Choroid plexus epithelial cell (primary cell): ENCODE results near the gene NRXN2.
"Not testable (repeated sequence)": the region's sequence is repeated elsewhere in the genome, so short reads cannot be mapped to it uniquely, and the experiment has no call there.

Source experiments
- DNase-seq: peaks from one replicate; pipeline ENCODE4 v3.0.0-alpha.2; 2010; ENCODE audit warnings: low read depth
- H3K4me3 ChIP-seq: 2 replicates; pipeline ENCODE4 v1.5.1; 2011; ENCODE audit warnings: low read depth, mild to moderate bottlenecking, control low read depth, low read length, moderate library complexity
- TF ChIP-seq, protein P1 (sequence below): conservative IDR thresholded peaks from 2 replicates; pipeline ENCODE4 v1.5.1; 2011; ENCODE audit warnings: low read depth, mild to moderate bottlenecking, control low read depth, inconsistent platforms, low read length, moderate library complexity

The NRXN2 gene

GRCh38 chr11:64672875-64673274 lies 50.1 kb downstream of the NRXN2 start:
- H3K4me3 ChIP-seq: no peak overlapping the region
- TF ChIP-seq, protein P1, sequence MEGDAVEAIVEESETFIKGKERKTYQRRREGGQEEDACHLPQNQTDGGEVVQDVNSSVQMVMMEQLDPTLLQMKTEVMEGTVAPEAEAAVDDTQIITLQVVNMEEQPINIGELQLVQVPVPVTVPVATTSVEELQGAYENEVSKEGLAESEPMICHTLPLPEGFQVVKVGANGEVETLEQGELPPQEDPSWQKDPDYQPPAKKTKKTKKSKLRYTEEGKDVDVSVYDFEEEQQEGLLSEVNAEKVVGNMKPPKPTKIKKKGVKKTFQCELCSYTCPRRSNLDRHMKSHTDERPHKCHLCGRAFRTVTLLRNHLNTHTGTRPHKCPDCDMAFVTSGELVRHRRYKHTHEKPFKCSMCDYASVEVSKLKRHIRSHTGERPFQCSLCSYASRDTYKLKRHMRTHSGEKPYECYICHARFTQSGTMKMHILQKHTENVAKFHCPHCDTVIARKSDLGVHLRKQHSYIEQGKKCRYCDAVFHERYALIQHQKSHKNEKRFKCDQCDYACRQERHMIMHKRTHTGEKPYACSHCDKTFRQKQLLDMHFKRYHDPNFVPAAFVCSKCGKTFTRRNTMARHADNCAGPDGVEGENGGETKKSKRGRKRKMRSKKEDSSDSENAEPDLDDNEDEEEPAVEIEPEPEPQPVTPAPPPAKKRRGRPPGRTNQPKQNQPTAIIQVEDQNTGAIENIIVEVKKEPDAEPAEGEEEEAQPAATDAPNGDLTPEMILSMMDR: no peak
- no peak for DNase-seq

DNA sequence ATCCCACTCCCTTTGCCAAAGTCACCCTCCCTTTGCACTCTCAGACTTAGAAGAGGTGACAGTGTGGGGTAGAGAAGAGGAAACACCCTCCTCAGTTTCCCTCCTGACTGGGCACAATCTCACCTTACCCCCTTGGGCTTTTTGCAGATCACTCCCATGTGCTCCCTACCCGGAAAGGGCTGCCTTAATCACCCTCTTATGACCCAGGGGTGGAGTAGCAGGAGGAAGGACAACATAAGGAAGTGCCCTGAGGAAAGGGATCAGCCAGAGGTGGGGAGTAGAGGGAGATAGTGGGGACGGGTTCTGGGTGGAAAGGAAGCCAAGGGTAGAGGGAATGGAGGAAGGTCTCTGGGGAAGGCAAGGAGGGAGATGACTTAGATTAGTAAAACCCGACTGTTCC lies 52.0 kb downstream of the NRXN2 start:
- no peak overlapping the region for H3K4me3 ChIP-seq
- TF ChIP-seq, protein P1: no peak
- DNase-seq: no peak

DNA sequence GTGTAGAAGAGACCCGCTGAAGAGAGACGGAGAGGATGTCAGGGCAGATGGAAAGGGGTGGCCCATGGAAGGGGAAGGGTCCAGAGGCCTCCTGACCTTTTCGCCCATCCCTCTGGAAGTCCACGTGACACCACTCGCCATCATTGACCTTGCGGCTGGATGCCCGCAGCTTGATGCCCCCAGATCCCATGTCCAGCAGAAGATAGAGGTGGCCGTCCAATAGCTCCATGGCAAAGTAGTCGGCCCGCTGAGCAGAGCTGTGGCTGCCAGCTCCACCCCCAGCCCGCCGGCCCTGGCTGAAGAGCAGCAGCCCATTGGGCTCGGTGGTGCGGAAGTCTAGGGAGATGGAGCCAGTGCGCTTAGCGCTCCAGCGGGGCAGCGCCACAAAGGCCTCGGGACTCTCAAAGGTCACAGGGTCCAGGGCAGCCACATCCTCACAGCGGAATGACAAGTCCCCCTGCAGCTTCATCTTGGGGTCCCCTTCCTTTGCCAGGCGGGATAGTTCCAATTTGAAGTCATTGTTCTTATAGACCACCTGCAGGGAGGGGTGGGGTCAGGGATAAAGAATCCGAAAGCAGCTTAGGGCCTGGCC lies 55.7 kb downstream of the NRXN2 start:
- DNase-seq: no peak
- TF ChIP-seq, protein P1: no peak
- H3K4me3 ChIP-seq: no peak overlapping the region

DNA sequence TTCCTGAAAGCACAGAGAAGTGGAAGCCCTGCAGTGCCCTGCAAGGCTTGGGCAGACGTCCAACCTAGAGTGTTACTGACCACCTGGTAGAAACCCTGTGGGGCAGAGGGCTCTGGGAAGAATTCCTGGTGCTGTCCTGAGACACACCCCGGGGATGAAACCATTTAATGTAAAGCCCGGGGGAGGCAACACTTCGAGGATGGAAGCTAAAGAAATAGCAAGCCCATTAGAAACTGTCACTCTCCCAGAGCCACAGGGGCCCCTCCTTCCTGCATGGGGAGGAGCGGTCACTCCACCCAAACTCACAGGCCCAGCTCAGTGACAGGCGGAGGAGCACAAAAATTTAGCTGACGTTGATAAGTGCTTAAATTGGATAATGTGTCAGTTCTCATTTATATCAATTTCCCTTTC lies 57.6 kb downstream of the NRXN2 start:
- TF ChIP-seq, protein P1: no peak
- DNase-seq: no peak
- H3K4me3 ChIP-seq: no peak overlapping the region

DNA sequence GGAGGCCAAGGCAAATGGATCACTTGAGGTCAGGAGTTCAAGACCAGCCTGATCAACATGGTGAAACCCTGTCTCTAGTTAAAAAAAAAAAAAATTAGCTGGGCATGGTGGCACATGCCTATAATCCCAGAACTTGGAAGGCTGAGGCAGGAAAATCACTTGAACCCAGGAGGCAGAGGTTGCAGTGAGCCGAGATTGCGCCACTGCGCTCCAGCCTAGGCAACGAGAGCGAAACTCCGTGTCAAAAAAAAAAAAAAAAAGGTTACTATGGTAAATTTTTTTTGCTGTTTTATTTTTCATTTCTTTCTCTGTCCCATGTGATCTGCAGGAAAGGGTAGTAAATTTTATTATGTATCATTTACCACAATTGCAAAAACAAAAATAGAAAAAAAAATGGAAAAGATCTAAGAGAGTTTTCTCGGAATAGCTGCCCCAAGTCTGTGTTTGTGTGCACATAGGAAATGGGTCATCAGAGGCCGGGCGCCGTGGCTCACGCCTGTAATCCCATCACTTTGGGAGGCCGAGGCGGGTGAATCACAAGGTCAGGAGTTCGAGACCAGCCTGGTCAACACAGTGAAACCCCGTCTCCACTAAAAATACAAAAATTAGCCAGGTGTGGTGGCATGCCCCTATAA lies 58.6 kb downstream of the NRXN2 start:
- not testable (repeated sequence) for H3K4me3 ChIP-seq

GRCh38 chr11:64663656-64664055 lies 59.3 kb downstream of the NRXN2 start:
- no peak for DNase-seq
- TF ChIP-seq, protein P1: no peak
- no peak overlapping the region for H3K4me3 ChIP-seq

More for the DNA sequence above, 58.6 kb downstream of the NRXN2 start:
- not testable (repeated sequence) for DNase-seq

- DNase-seq: no peak
- H3K4me3 ChIP-seq: no peak overlapping the region
- TF ChIP-seq, protein P1: no peak
These were observed 61.4 kb downstream of the NRXN2 start for GRCh38 chr11:64661614-64662013.
